Stromal cell of bone marrow (primary cell): ENCODE data around the gene KYAT1.
"Not testable (repeated sequence)": the region's sequence is repeated elsewhere in the genome, so short reads cannot be mapped to it uniquely, and the experiment has no call there.

Source experiments
- DNase-seq: peaks from one replicate; pipeline ENCODE4 v3.0.0-alpha.2; 2012; ENCODE audit warnings: low read depth

KYAT1 gene

GRCh38 chr9:128818099-128818838, 63.5 kb downstream of the KYAT1 start, which contains the start of gene ENDOG:
ENDOG (plus strand) TSS chr9:128818500; CDS start chr9:128818685, 185 bp downstream.
- peak; percentile 93 for DNase-seq

- DNase-seq = no peak
These were observed 70.9 kb downstream of the KYAT1 start for GRCh38 chr9:128810873-128811272.

- no peak for DNase-seq
These were observed 71.9 kb downstream of the KYAT1 start for GRCh38 chr9:128809831-128810230.

- DNase-seq = no peak
These were observed 72.6 kb downstream of the KYAT1 start for GRCh38 chr9:128809036-128809599.

- DNase-seq = no peak
These were observed 73.2 kb downstream of the KYAT1 start for GRCh38 chr9:128808543-128808942.

GRCh38 chr9:128807827-128808226, 73.9 kb downstream of the KYAT1 start:
- DNase-seq = no peak

GRCh38 chr9:128805661-128806060, 76.1 kb downstream of the KYAT1 start:
- DNase-seq = no peak

- DNase-seq = no peak
These were observed 79.3 kb downstream of the KYAT1 start for GRCh38 chr9:128802482-128802881.

GRCh38 chr9:128800061-128800460, 81.7 kb downstream of the KYAT1 start:
- DNase-seq = no peak

GRCh38 chr9:128798896-128799295, 82.9 kb downstream of the KYAT1 start:
- DNase-seq = no peak

GRCh38 chr9:128794961-128795360, 86.8 kb downstream of the KYAT1 start:
- DNase-seq = not testable (repeated sequence)

- DNase-seq = no peak
These were observed 88.6 kb downstream of the KYAT1 start for GRCh38 chr9:128792978-128793686.

GRCh38 chr9:128792134-128792533, 89.6 kb downstream of the KYAT1 start:
- no peak for DNase-seq

GRCh38 chr9:128790536-128790935, 91.2 kb downstream of the KYAT1 start:
- no peak for DNase-seq

- DNase-seq = no peak
These were observed 93.3 kb downstream of the KYAT1 start for GRCh38 chr9:128788445-128788844.

- DNase-seq = no peak
These were observed 94.1 kb downstream of the KYAT1 start for GRCh38 chr9:128787659-128788058.

- peak; percentile 57 for DNase-seq
These were observed 94.8 kb downstream of the KYAT1 start, which contains the start of gene TBC1D13 for GRCh38 chr9:128786681-128787601. TBC1D13 (plus strand) TSS chr9:128787253; CDS start chr9:128787354, 101 bp downstream.

GRCh38 chr9:128785427-128785826, 96.3 kb downstream of the KYAT1 start:
- DNase-seq = no peak
